HG03342 (cell line): ENCODE results near the gene ADCYAP1R1.

ENCODE experiments used
- ATAC-seq: cut with Tn5 transposase; IDR thresholded peaks from one replicate; pipeline ENCODE4 v1.9.1; 2021; ENCODE audit warnings: mild to moderate bottlenecking, moderate library complexity; ENCODE audit not compliant: unreplicated experiment

Gene ADCYAP1R1

DNA sequence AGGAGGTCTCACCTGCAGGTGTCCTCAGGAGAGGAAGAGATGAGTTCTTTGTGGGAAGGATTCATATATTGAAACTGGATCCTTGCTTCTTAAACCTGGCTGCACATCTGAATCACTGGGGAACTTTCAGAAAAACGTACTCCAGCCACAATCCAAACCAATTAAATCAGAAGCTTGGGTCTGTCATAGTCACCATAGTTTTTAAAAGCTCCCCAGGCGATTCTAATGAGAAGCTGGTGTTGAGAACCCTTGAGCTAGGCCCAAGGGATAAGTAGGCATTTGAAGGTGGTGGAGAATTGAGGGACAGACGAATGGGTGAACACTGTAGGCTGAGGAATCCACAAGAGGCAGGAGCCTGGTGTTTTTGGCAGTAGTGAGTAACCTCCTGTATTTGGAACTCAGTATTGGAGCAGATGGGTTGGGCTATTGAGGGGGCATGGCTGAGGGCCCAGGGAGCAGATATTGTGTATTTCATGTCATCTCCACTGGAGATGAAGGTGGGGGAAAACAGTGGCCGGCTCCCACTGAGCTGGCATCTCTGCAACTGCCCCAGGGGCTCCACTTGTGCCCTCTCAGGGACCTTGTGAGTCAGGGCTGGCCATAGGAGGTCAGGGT is 14.5 kb downstream of the ADCYAP1R1 start:
- ATAC-seq = no peak

DNA sequence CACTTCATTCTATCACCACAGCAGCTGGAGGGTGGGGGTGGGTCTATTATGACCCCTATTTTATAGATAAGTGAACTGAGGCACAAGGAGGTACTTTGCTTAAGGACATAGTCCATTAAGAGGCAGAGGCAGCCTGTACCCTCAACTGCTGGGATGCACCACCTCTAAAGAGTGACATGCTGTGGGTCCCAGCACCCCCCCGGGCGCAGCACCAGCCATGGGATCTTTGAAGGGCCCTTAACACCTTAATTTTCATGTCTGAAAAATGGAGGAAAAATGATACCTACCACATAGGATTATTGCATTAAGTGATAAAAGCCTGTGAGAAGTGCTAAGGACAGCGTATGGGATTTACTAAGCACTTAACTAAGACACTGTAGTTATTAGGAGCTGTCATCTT is 15.4 kb downstream of the ADCYAP1R1 start:
- no peak for ATAC-seq

DNA sequence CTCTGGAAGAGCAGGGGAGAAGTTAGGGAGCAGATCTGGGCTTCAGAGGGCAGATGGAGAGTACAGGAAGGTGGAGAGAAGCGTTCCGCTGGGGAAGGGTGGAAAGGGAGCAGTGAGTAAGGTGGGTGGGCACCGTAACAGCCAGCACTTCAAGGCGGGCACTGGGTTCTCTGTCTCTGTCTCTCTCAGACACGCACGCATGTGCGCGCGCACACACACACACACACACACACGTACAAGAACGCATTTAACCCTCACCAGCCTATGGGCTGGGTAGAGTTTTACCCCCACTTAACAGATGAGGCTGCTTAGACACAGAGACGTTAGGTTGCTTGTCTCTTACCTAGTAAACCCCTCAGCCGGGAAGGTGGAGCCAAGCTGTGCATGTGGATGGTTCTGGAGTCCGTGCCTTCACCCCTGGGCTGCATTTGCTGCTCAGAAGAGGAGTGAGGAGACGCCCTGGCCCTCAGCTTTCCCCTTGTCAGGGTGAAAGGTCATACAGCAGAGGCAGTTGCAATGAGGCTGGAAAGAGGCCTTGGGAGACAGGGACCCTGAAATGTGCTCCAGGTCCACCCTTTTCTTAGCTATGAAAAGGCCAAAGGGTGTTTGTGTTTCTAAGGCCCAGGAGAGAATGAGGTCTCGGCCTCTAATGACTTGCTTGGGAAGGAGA is 16.0 kb downstream of the ADCYAP1R1 start:
- ATAC-seq = no peak

- no peak for ATAC-seq
Measured at GRCh38 chr7:31069860-31070555, 17.9 kb downstream of the ADCYAP1R1 start.

DNA sequence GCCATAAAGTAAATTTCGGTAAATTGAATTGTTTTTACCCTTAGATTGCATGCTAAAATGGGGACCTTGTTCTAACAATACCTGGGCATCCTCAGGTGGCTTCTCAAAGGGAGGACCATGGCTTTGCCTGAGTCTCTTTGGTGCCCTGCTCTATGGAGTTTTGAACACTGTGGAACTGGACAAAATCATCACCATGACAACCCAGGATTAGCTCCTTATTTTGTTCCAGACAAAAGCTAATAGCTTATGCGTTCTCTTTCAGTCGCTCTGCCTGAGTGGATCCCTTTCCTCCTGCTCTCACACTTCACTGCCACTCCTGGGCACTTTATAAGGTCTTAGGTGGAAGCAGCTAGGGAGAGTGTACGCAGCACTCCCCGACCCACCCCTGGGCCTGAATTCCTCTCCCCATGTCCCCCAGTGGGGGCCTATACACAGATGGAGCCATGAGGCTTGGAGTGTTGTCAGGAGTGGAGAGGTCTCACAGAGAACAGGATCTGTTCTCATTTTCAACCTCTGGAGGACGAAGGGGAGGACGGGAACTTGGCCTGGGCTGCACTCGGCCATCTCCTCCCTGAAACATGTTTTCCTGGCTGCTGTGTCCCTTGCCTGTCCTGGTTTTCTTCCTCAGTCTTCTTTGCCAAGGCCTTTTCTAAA is 19.0 kb downstream of the ADCYAP1R1 start:
- ATAC-seq = no peak

- no peak for ATAC-seq
Measured at GRCh38 chr7:31071645-31072029, 19.5 kb downstream of the ADCYAP1R1 start.

- no peak for ATAC-seq
Measured at GRCh38 chr7:31073326-31074119, 21.4 kb downstream of the ADCYAP1R1 start.

DNA sequence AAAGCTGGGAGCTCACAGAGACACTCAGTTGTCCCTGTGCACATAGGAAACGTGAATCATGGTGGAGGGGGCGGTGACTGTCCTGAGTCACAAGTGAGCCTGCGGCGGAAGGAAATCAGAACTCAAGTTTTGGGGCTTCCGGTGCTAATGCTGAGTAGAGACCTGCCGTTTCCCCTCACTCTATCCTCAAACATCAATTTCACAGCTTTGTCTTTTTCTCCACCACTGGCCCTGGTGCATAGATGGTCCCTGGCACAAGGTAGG is 21.9 kb downstream of the ADCYAP1R1 start:
- no peak for ATAC-seq

DNA sequence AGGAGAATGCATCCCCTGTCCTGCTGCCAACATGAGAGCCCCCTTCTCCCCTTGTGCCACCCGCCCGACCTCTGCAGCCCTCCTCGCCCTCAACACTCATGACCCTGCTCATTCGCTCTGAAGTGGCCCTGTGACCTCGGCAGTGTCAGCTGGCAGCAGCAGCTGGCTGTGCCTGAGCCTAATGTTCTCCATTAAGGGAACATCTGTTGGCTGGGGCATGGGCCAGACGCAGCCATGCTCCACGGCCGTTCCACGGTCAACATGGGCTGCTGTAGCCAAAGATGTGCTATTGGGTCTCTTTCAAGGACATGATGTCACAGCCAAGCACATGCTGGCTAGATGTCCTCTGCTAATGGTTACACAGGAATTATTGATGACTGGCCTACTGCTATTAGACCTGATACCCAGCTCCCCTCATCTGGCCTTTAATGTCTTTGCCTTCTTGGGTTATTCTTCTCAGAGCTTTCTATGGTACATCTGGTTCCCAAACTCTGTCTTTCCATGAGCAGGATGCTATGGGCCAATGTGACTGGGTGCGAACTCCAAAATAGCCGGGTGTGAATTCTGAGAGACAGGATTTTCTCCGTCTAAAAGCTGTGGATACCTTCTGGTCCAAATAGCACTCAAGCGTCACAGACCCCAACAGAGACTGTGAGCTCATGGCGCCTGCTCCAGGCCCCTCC is 22.4 kb downstream of the ADCYAP1R1 start:
- ATAC-seq = no peak

- no peak for ATAC-seq
Measured at GRCh38 chr7:31075086-31075405, 22.9 kb downstream of the ADCYAP1R1 start.

DNA sequence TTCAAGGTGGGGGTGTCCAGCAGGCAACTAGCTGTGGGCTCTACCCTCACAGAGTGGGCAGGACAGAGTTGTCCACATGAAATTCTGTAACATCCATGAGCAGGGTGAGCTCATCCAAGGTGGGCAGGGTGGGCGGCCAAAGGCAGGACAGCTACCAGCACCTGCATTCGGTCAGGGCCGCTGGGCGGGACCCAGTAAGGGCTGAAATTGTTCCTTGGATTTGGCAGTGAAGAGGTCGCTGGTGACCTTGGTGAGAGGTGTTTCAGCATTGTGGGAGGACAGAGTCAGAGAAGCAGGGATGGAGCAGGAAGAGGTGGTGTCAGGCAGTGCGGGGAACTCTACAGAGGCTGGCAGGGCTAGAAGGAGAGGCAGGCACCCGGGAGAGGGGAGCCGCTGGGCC is 23.9 kb downstream of the ADCYAP1R1 start:
- ATAC-seq = no peak

- ATAC-seq = no peak
Measured at GRCh38 chr7:31076641-31077310, 24.7 kb downstream of the ADCYAP1R1 start.

GRCh38 chr7:31077484-31078362 is 25.6 kb downstream of the ADCYAP1R1 start:
- ATAC-seq = no peak

GRCh38 chr7:31078363-31078990 is 26.4 kb downstream of the ADCYAP1R1 start:
- no peak for ATAC-seq

GRCh38 chr7:31079126-31079823 is 27.2 kb downstream of the ADCYAP1R1 start:
- no peak for ATAC-seq

GRCh38 chr7:31079824-31080511 is 27.9 kb downstream of the ADCYAP1R1 start:
- ATAC-seq = no peak

- no peak for ATAC-seq
Measured at GRCh38 chr7:31080763-31081162, 28.7 kb downstream of the ADCYAP1R1 start.

- ATAC-seq = no peak
Measured at GRCh38 chr7:31082017-31082416, 29.9 kb downstream of the ADCYAP1R1 start.
